NCI-H2171 (cell line): ENCODE measurements around the gene PCLAF.

ENCODE experiments used
- DNase-seq: peaks from one replicate; lab custom pipeline; 2025; lab: John Stamatoyannopoulos, UW

Gene PCLAF

GRCh38 chr15:64315216-64315615 lies 66.0 kb downstream of the PCLAF start:
- DNase-seq, result no peak

GRCh38 chr15:64314456-64314855 lies 66.8 kb downstream of the PCLAF start:
- DNase-seq, result no peak
